Measurements from ENCODE around the gene FAM168B. TPM values are rescaled to one million over a fixed set of nuclear protein-coding genes. Genes with fewer than 3 reads are reported as not detected.

FAM168B gene
- total and polyA plus RNA-seq, 10 of the 15 experiments (the other 5 are each of a cell fraction or from before 2014, with no cell fraction given), result 3.5 to 77.3 (median 45.9) TPM

DNA sequence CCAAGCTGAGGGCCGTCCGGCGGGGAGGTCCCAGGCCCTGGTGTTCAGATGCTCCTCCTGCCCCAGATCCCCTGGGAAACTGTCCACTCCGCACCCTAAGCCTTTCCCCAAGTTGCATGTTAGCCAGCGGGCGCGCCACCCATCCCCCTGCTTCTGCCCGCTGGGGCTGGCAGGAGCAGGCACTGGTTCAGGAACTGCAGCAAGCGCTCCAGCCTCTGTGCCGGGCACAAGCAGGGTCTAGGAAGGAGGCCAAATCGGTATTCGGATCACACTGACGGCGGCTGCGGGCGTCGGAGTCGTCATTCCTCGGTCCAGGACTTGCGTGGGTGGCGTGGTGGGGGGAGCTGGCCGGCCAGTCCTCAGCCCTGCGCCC, 53.7 kb downstream of the FAM168B start:
- Histone ChIP-seq H3K9ac (ENCODE audit: control insufficient read depth, insufficient read depth, low read length) (no peak overlapping the region), H4K20me1 (ENCODE audit: control insufficient read depth, insufficient read depth) (no peaks in the 10 kb centered on the region; the same call in 1 of the 2 replicates), H3K4me3 (no peak overlapping the region), H3K4me2 (ENCODE audit: control insufficient read depth, insufficient read depth) (no peak overlapping the region), H3K27ac (ENCODE audit: control insufficient read depth, insufficient read depth) (no peak overlapping the region), H3K27me3 (replicated peaks in 1 of 2; ENCODE audit: control insufficient read depth in 2 of 2, insufficient read depth in 2 of 2, low read length in 1 of 2) (peaks cover 2% of the 10 kb centered on the region in 2 experiments; a peak in 1 of 4 replicates), H3K4me1 (ENCODE audit: control insufficient read depth, insufficient read depth, low read length) (no peaks in the 10 kb centered on the region), H3K9me3 (replicated peaks; ENCODE audit: control insufficient read depth, insufficient read depth, low read length) (no peaks in the 10 kb centered on the region), H2AFZ (ENCODE audit: control insufficient read depth, low read depth, low read length) (no peak overlapping the region), H3K79me2 (ENCODE audit: control insufficient read depth, insufficient read depth, low read length) (no peaks in the 10 kb centered on the region), H3K36me3 (ENCODE audit: control insufficient read depth in 2 of 2, insufficient read depth in 2 of 2, low read length in 1 of 2) (no peaks in the 10 kb centered on the region)
- ChIA-PET SMC1A (ENCODE audit: uncharacterized antibody, unreplicated experiment) (no interaction called here), RAD21 (ENCODE audit: unreplicated experiment) (no interaction called here), POLR2A (no interaction called here), CTCF (no interaction called here)
- 89% methylated on average over 18 of the region's 23 CpGs for WGBS (ENCODE audit: insufficient coverage, insufficient replicate concordance, low lambda C conversion rate, missing lambda C conversion rate)
- ATAC-seq (no peak), FAIRE-seq (no peak), DNase-seq (ENCODE audit: low read depth, low spot score) (no peak)
- intact Hi-C loops (cut with micrococcal nuclease; ENCODE audit: unreplicated experiment) (no loop called here), in situ Hi-C loops (cut with MboI) (no loop called here)
- no TSS peak for BruUV-seq (replicated peaks)
- TF ChIP-seq SUZ12 (IDR thresholded peaks at IDR 0.05; ENCODE audit: unreplicated experiment) (no peak), EED (IDR thresholded peaks at IDR 0.05; ENCODE audit: low read depth) (no peak), POLR2A (IDR thresholded peaks at IDR 0.05; ENCODE audit: low read depth, low read length) (no peak), BHLHE40 (IDR thresholded peaks at IDR 0.05; ENCODE audit: borderline replicate concordance in 1 of 2, low read depth in 2 of 2, low read length in 1 of 2) (no peak), NR2C1 (IDR thresholded peaks at IDR 0.05) (no peak), EP300 (IDR thresholded peaks at IDR 0.05; ENCODE audit: borderline replicate concordance in 1 of 2, control insufficient read depth in 1 of 2, low read depth in 2 of 2, low read length in 2 of 2) (no peak), TAF1 (IDR thresholded peaks at IDR 0.05; ENCODE audit: borderline replicate concordance, low read depth, low read length) (no peak), ESRRA (IDR thresholded peaks at IDR 0.05; ENCODE audit: low read length) (no peak), ZSCAN29 (IDR thresholded peaks at IDR 0.05) (no peak), ZNF24 (IDR thresholded peaks at IDR 0.05) (no peak)
- TF ChIP-seq, protein P1, sequence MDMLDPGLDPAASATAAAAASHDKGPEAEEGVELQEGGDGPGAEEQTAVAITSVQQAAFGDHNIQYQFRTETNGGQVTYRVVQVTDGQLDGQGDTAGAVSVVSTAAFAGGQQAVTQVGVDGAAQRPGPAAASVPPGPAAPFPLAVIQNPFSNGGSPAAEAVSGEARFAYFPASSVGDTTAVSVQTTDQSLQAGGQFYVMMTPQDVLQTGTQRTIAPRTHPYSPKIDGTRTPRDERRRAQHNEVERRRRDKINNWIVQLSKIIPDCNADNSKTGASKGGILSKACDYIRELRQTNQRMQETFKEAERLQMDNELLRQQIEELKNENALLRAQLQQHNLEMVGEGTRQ (IDR thresholded peaks at IDR 0.05; ENCODE audit: borderline replicate concordance, low read depth, low read length), result no peak
- TF ChIP-seq, protein P2, sequence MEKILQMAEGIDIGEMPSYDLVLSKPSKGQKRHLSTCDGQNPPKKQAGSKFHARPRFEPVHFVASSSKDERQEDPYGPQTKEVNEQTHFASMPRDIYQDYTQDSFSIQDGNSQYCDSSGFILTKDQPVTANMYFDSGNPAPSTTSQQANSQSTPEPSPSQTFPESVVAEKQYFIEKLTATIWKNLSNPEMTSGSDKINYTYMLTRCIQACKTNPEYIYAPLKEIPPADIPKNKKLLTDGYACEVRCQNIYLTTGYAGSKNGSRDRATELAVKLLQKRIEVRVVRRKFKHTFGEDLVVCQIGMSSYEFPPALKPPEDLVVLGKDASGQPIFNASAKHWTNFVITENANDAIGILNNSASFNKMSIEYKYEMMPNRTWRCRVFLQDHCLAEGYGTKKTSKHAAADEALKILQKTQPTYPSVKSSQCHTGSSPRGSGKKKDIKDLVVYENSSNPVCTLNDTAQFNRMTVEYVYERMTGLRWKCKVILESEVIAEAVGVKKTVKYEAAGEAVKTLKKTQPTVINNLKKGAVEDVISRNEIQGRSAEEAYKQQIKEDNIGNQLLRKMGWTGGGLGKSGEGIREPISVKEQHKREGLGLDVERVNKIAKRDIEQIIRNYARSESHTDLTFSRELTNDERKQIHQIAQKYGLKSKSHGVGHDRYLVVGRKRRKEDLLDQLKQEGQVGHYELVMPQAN (conservative IDR thresholded peaks at IDR 0.05), result no peak
